Activated naive CD4-positive, alpha-beta T cell treated with anti-CD3 and anti-CD28 coated beads, Interleukin-2, amount 10 ng/mL, durations not matched to agents 7 days and 5 days (primary cell): ENCODE results near the gene SERPINA10.
"Not testable (repeated sequence)": the region's sequence is repeated elsewhere in the genome, so short reads cannot be mapped to it uniquely, and the experiment has no call there.

Experiments
- CTCF ChIA-PET: fragments of 350-600 bp; sonication (Branson Sonifier 250); formaldehyde crosslinking; loops from one replicate; lab custom pipeline; 2021; ENCODE audit warnings: antibody characterized with exemption; lab: Charles Lee
- DNase-seq: peaks from one replicate; pipeline ENCODE4 v3.0.0-alpha.2; 2020
- H3K27ac Mint-ChIP-seq: one replicate; pipeline ENCODE4 v1.8.0; 2021; ENCODE audit warnings: mild to moderate bottlenecking, moderate library complexity, mixed read lengths
- H3K27me3 Mint-ChIP-seq: one replicate; pipeline ENCODE4 v1.8.0; 2021; ENCODE audit warnings: mild to moderate bottlenecking, mixed read lengths
- H3K36me3 Mint-ChIP-seq: one replicate; pipeline ENCODE4 v1.8.0; 2021; ENCODE audit warnings: mixed read lengths
- H3K4me1 Mint-ChIP-seq: one replicate; pipeline ENCODE4 v1.8.0; 2021; ENCODE audit warnings: mixed read lengths
- H3K4me3 Mint-ChIP-seq: one replicate; pipeline ENCODE4 v1.8.0; 2021; ENCODE audit warnings: mild to moderate bottlenecking, moderate library complexity, mixed read lengths
- H3K9me3 Mint-ChIP-seq: one replicate; pipeline ENCODE4 v1.8.0; 2021; ENCODE audit warnings: mixed read lengths

Gene SERPINA10

DNA sequence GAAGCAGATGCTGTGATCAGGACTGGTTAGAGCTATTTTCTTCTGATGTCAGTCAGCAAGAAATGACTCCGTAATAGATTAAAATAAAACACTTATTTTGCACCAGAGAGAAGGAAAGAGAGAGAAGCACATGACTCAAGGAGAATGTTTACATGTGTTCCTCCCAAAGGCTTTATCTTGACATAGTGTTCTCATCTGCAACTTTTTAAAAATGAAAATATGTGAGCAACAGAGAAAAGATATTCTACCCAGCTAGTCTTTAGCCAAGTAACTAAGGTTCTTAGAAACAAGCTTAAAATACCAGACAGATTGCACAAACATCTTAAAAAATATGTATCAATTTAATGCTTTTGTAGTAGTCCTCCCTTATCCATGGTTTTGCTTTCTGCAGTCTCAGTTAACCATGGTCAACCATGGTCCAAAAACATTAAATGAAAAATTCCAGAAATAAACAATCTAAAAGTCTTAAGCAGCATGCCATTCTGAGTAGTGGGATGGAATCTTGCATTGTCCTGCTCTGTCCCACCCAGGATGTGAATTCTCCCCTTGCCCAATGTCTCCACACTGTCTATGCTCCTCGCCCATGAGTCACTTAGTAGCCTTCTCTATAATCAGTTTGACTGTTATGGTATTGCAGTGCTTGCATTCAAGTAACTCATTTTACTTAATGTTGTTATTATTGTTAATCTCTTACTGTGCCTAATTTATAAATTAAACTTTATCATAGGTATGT lies 9.9 kb downstream of the SERPINA10 start:
- H3K9me3 Mint-ChIP-seq = no peaks in the 10 kb centered on the region
- H3K4me3 Mint-ChIP-seq = no peak overlapping the region
- CTCF ChIA-PET = no interaction called here
- no peaks in the 10 kb centered on the region for H3K36me3 Mint-ChIP-seq
- DNase-seq = no peak
- H3K4me1 Mint-ChIP-seq = peaks cover 5% of the 10 kb centered on the region
- H3K27me3 Mint-ChIP-seq = no peaks in the 10 kb centered on the region
- H3K27ac Mint-ChIP-seq = no peak overlapping the region

DNA sequence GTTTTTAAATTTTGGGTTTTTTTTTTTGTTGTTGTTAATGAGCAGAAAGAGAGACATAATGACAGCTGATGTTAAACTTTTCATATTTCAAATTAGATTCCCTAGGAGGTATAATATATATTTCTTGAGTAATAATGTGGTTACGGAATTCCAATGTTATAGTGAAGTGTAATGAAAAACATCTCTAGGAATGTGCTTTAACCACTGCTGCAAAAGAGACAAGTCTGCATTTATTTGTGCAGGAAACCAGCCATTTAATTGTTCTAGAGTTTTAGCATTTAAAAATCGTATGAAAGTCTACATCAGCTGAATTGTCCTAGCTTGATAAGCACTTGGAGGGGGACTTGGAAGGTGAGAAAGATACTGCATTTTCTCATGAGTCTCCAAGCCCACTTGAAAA lies 14.3 kb downstream of the SERPINA10 start:
- no peaks in the 10 kb centered on the region for H3K9me3 Mint-ChIP-seq
- no peak for DNase-seq
- CTCF ChIA-PET = no interaction called here
- H3K4me1 Mint-ChIP-seq = no peaks in the 10 kb centered on the region
- H3K4me3 Mint-ChIP-seq = no peak overlapping the region
- no peaks in the 10 kb centered on the region for H3K27me3 Mint-ChIP-seq
- no peaks in the 10 kb centered on the region for H3K36me3 Mint-ChIP-seq
- H3K27ac Mint-ChIP-seq = no peak overlapping the region

DNA sequence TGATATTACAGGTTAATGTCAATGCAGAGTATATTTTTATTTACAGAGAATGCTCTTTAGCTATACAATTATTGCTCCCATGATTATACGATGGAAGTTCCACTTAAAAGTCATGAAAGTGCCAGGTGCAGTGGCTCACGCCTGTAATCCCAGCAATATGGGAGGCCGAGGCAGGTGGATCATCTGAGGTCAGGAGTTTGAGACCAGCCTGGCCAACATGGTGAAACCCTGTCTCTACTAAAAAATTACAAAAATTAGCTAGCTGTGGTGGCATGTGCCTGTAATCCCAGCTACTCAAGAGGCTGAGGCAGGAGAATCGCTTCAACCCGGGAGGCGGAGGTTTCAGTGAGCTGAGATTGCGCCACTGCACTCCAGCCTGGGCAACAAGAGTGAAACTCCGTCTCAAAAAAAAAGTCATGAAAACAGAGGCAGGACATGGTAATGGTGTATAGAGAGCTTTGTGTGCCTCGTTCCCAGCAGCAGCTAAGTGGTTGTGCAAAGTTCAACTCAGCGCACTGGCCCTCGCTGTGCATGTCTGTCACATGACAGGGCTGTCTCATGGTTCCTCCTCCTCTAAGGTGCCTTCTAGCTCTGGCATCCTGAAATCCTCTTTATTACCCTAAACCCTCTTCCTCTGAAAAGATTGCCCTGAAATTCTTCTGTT lies 16.0 kb downstream of the SERPINA10 start:
- CTCF ChIA-PET = interaction anchor here (1.1 kb wide), 1 partner anchor 209 kb away, joined by 3 read pairs; no protein-coding TSS in a partner anchor
- not testable (repeated sequence) for H3K27me3 Mint-ChIP-seq, H3K9me3 Mint-ChIP-seq, H3K4me1 Mint-ChIP-seq, H3K4me3 Mint-ChIP-seq, DNase-seq, H3K36me3 Mint-ChIP-seq, H3K27ac Mint-ChIP-seq

GRCh38 chr14:94269156-94269555 lies 23.9 kb downstream of the SERPINA10 start:
- Mint-ChIP-seq H3K27me3 (no peaks in the 10 kb centered on the region), H3K4me3 (no peak overlapping the region), H3K9me3 (no peaks in the 10 kb centered on the region), H3K4me1 (no peaks in the 10 kb centered on the region), H3K27ac (no peak overlapping the region), H3K36me3 (no peaks in the 10 kb centered on the region)
- CTCF ChIA-PET = no interaction called here
- DNase-seq = no peak

- H3K27ac Mint-ChIP-seq, CTCF ChIA-PET, H3K4me1 Mint-ChIP-seq, H3K36me3 Mint-ChIP-seq, H3K9me3 Mint-ChIP-seq, H3K27me3 Mint-ChIP-seq, DNase-seq, H3K4me3 Mint-ChIP-seq: not testable (repeated sequence)
These were observed 24.5 kb downstream of the SERPINA10 start for GRCh38 chr14:94268582-94268981.

- peaks cover 5% of the 10 kb centered on the region for H3K9me3 Mint-ChIP-seq
- no peaks in the 10 kb centered on the region for H3K27me3 Mint-ChIP-seq
- no peak for DNase-seq
- no peak overlapping the region for H3K4me3 Mint-ChIP-seq
- no peaks in the 10 kb centered on the region for H3K36me3 Mint-ChIP-seq
- CTCF ChIA-PET = no interaction called here
- no peaks in the 10 kb centered on the region for H3K4me1 Mint-ChIP-seq
- no peak overlapping the region for H3K27ac Mint-ChIP-seq
These were observed 25.7 kb downstream of the SERPINA10 start for GRCh38 chr14:94267352-94267751.

DNA sequence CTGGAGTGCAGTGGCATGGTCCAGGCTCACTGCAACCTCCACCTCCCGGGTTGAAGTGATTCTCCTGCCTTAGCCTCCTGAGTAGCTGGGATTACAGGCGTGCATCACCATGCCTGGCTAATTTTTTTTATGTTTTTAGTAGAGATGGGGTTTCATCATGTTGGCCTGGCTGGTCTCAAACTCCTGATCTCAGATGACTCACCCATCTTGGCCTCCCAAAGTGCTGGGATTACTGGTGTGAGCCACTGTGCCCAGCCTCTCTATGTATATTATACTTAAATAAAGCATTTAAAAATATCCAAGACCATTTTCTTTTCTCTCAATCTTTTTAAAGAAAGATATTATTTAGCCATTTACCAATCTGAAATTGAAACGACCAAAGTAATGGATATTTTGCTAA lies 28.9 kb downstream of the SERPINA10 start:
- H3K9me3 Mint-ChIP-seq, H3K4me1 Mint-ChIP-seq, DNase-seq, H3K27ac Mint-ChIP-seq, CTCF ChIA-PET, H3K36me3 Mint-ChIP-seq, H3K4me3 Mint-ChIP-seq, H3K27me3 Mint-ChIP-seq: not testable (repeated sequence)

- Mint-ChIP-seq H3K36me3 (no peaks in the 10 kb centered on the region), H3K4me1 (no peaks in the 10 kb centered on the region), H3K27me3 (no peaks in the 10 kb centered on the region), H3K27ac (no peak overlapping the region), H3K4me3 (no peak overlapping the region), H3K9me3 (no peaks in the 10 kb centered on the region)
- DNase-seq = no peak
- CTCF ChIA-PET = no interaction called here
These were observed 48.9 kb downstream of the SERPINA10 start for GRCh38 chr14:94244182-94244581.

DNA sequence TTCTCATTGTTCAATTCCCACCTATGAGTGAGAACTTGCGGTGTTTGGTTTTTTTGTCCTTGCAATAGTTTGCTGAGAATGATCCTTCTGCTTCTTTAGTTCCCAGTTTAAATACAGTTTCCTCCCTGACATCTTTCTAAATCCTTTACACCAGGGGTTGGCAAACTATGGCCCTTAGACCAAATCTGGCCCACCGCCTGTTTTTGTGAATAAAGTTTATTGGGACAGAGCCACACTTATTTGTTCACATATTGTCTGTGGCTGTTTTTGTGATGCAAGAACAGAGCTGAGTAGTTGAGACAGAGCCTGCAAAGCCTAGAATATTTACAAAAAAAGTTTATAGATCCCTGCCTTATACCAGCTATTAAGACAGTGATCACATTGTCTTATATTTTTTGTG lies 53.7 kb downstream of the SERPINA10 start:
- H3K27me3 Mint-ChIP-seq = no peaks in the 10 kb centered on the region
- no peaks in the 10 kb centered on the region for H3K36me3 Mint-ChIP-seq
- H3K9me3 Mint-ChIP-seq = no peaks in the 10 kb centered on the region
- peaks cover 11% of the 10 kb centered on the region for H3K4me1 Mint-ChIP-seq
- no peak for DNase-seq
- CTCF ChIA-PET = no interaction called here
- H3K4me3 Mint-ChIP-seq = no peak overlapping the region
- H3K27ac Mint-ChIP-seq = no peak overlapping the region

- no peaks in the 10 kb centered on the region for H3K36me3 Mint-ChIP-seq
- no peak overlapping the region for H3K4me3 Mint-ChIP-seq
- DNase-seq = peak; percentile 23
These were observed 55.1 kb downstream of the SERPINA10 start for GRCh38 chr14:94237983-94238382.

GRCh38 chr14:94237046-94237445 lies 56.0 kb downstream of the SERPINA10 start:
- H3K27ac Mint-ChIP-seq = no peak overlapping the region
- no peak for DNase-seq
- no peaks in the 10 kb centered on the region for H3K9me3 Mint-ChIP-seq
- peaks cover 11% of the 10 kb centered on the region for H3K4me1 Mint-ChIP-seq
- CTCF ChIA-PET = no interaction called here
- H3K36me3 Mint-ChIP-seq = no peaks in the 10 kb centered on the region
- H3K4me3 Mint-ChIP-seq = no peak overlapping the region
- H3K27me3 Mint-ChIP-seq = no peaks in the 10 kb centered on the region

More at GRCh38 chr14:94237983-94238382, 55.1 kb downstream of the SERPINA10 start:
- CTCF ChIA-PET = interaction anchor here (0.6 kb wide), 1 partner anchor 360 kb away, joined by 4 read pairs; no protein-coding TSS in a partner anchor
- Mint-ChIP-seq H3K9me3 (no peaks in the 10 kb centered on the region), H3K27me3 (no peaks in the 10 kb centered on the region), H3K4me1 (peaks cover 11% of the 10 kb centered on the region), H3K27ac (no peak overlapping the region)
